Mesendoderm (in vitro differentiated cells): ENCODE measurements around the gene FHAD1.
"Not testable (repeated sequence)": the region's sequence is repeated elsewhere in the genome, so short reads cannot be mapped to it uniquely, and the experiment has no call there.

ENCODE experiments used
- DNase-seq: peaks from one replicate; pipeline ENCODE4 v3.0.0; 2013
- H2AK5ac ChIP-seq: 2 replicates; pipeline ENCODE4 v1.6.1; 2013; ENCODE audit warnings: low read length, inconsistent platforms
- H2BK120ac ChIP-seq: 2 replicates; pipeline ENCODE4 v1.6.1; 2013; ENCODE audit warnings: low read depth, mild to moderate bottlenecking, low read length, moderate library complexity, mixed read lengths
- H2BK15ac ChIP-seq: replicated peaks from 2 replicates; pipeline ENCODE4 v1.6.1; 2013; ENCODE audit warnings: low read depth, mild to moderate bottlenecking, moderate library complexity
- H2BK5ac ChIP-seq: 2 replicates; pipeline ENCODE4 v1.6.1; 2013; ENCODE audit warnings: low read length, inconsistent platforms
- H3K18ac ChIP-seq: 2 replicates; pipeline ENCODE4 v1.6.1; 2013; ENCODE audit warnings: mild to moderate bottlenecking, low read length, mixed read lengths
- H3K23ac ChIP-seq: one replicate; pipeline ENCODE4 v1.6.1; 2013; ENCODE audit warnings: low read length
- H3K27ac ChIP-seq: 2 replicates; pipeline ENCODE4 v1.5.1; 2013; ENCODE audit warnings: low read depth, mild to moderate bottlenecking, inconsistent platforms, low read length, moderate library complexity
- H3K27me3 ChIP-seq: 2 replicates; pipeline ENCODE4 v1.6.1; 2013; ENCODE audit warnings: low read length, control low read depth, mild to moderate bottlenecking, inconsistent platforms; ENCODE audit not compliant: insufficient read depth, poor library complexity
- H3K36me3 ChIP-seq: 2 replicates; pipeline ENCODE4 v1.6.1; 2013; ENCODE audit warnings: low read length, inconsistent platforms; ENCODE audit not compliant: control insufficient read depth, insufficient read depth
- H3K4ac ChIP-seq: one replicate; pipeline ENCODE4 v1.6.1; 2013; ENCODE audit warnings: low read depth, mild to moderate bottlenecking, low read length, moderate library complexity
- H3K4me1 ChIP-seq: 2 replicates; pipeline ENCODE4 v1.6.1; 2013; ENCODE audit warnings: low read depth, low read length, inconsistent platforms; ENCODE audit not compliant: control insufficient read depth
- H3K4me2 ChIP-seq: 2 replicates; pipeline ENCODE4 v1.6.1; 2013; ENCODE audit warnings: low read length
- H3K4me3 ChIP-seq: 2 replicates; pipeline ENCODE4 v1.5.1; 2013; ENCODE audit warnings: mild to moderate bottlenecking, low read length
- H3K56ac ChIP-seq: one replicate; pipeline ENCODE4 v1.6.1; 2013; ENCODE audit warnings: low read length
- H3K79me1 ChIP-seq: 2 replicates; pipeline ENCODE4 v1.6.1; 2013; ENCODE audit warnings: low read length, inconsistent platforms
- H3K79me2 ChIP-seq: 2 replicates; pipeline ENCODE4 v1.6.1; 2013; ENCODE audit warnings: mild to moderate bottlenecking, low read length; ENCODE audit not compliant: control insufficient read depth, insufficient read depth
- H3K9ac ChIP-seq: 2 replicates; pipeline ENCODE4 v1.6.1; 2013; ENCODE audit warnings: low read length, inconsistent platforms
- H4K5ac ChIP-seq: one replicate; pipeline ENCODE4 v1.6.1; 2013; ENCODE audit warnings: low read length
- H4K8ac ChIP-seq: one replicate; pipeline ENCODE4 v1.6.1; 2013; ENCODE audit warnings: low read depth, mild to moderate bottlenecking, control low read depth, low read length, moderate library complexity
- WGBS: extraction: QIAGEN DNeasy Blood & Tissue Kit; methylation state at CpG from one replicate; pipeline ENCODE4 v1.1.7; 2013; ENCODE audit warnings: low lambda C conversion rate, missing lambda C conversion rate; ENCODE audit not compliant: insufficient coverage; ENCODE audit errors: extremely low coverage; 5-methylcytosine and 5-hydroxymethylcytosine counted together

The FHAD1 gene

GRCh38 chr1:15306352-15306751, 59.3 kb downstream of the FHAD1 start:
- H2BK5ac ChIP-seq, DNase-seq, H3K4me3 ChIP-seq, H3K9ac ChIP-seq, H2BK120ac ChIP-seq, H2AK5ac ChIP-seq, H2BK15ac ChIP-seq, H3K56ac ChIP-seq, H3K4me1 ChIP-seq, H3K27ac ChIP-seq, H3K79me1 ChIP-seq, H4K5ac ChIP-seq, H3K79me2 ChIP-seq, H3K18ac ChIP-seq, H3K27me3 ChIP-seq, H3K23ac ChIP-seq, H3K4ac ChIP-seq, H4K8ac ChIP-seq, H3K36me3 ChIP-seq, H3K4me2 ChIP-seq: not testable (repeated sequence)
- no CpG with 5 or more reads among the region's 1 CpG for WGBS

DNA sequence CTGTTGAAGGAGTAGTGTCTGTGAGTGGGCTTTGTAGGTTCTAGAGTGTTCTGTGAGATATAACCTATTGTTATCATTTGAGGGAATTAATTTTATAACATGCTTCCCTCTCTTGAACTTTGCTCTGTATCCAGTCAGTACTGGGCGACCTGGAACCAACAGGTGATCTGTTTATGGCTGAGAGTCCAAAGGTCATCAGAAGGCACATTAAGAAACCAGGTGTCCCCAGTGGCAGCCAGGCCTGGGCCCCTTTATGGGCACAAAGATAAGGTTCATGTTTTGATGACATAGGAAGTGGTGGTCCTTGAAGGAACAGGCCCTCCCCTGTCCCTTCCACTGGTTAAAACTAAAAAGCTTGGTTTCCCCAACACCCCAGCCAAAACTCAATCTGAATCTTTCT, 61.1 kb downstream of the FHAD1 start:
- no peak overlapping the region for H3K56ac ChIP-seq
- H3K4ac ChIP-seq: no peak overlapping the region
- DNase-seq: no peak
- H3K4me2 ChIP-seq: no peak overlapping the region
- WGBS: no CpG with 5 or more reads among the region's 1 CpG
- H4K5ac ChIP-seq: no peak overlapping the region
- no peak overlapping the region for H2BK5ac ChIP-seq
- H3K4me3 ChIP-seq: no peak overlapping the region
- H3K79me1 ChIP-seq: no peaks in the 10 kb centered on the region
- no peak overlapping the region for H3K18ac ChIP-seq
- no peak overlapping the region for H3K9ac ChIP-seq
- H3K79me2 ChIP-seq: no peaks in the 10 kb centered on the region
- no peaks in the 10 kb centered on the region for H3K4me1 ChIP-seq
- no peaks in the 10 kb centered on the region for H3K27me3 ChIP-seq
- H3K23ac ChIP-seq: no peak overlapping the region
- no peak overlapping the region for H2AK5ac ChIP-seq
- H3K36me3 ChIP-seq: no peaks in the 10 kb centered on the region
- H4K8ac ChIP-seq: no peak overlapping the region
- no peak overlapping the region for H2BK15ac ChIP-seq
- no peak overlapping the region for H2BK120ac ChIP-seq
- H3K27ac ChIP-seq: no peak overlapping the region

GRCh38 chr1:15308621-15309027, 61.6 kb downstream of the FHAD1 start:
- Histone ChIP-seq H3K79me2 (no peaks in the 10 kb centered on the region), H4K8ac (no peak overlapping the region), H3K79me1 (no peaks in the 10 kb centered on the region), H3K4me1 (no peaks in the 10 kb centered on the region), H2BK15ac (no peak overlapping the region), H3K9ac (no peak overlapping the region), H3K18ac (no peak overlapping the region), H3K4me2 (no peak overlapping the region), H4K5ac (no peak overlapping the region), H3K36me3 (no peaks in the 10 kb centered on the region), H2BK120ac (no peak overlapping the region), H2AK5ac (no peak overlapping the region), H3K56ac (no peak overlapping the region), H3K23ac (no peak overlapping the region), H3K4ac (no peak overlapping the region), H3K4me3 (no peak overlapping the region), H2BK5ac (no peak overlapping the region), H3K27ac (no peak overlapping the region), H3K27me3 (no peaks in the 10 kb centered on the region)
- WGBS: no CpG with 5 or more reads among the region's 6 CpGs
- no peak for DNase-seq

DNA sequence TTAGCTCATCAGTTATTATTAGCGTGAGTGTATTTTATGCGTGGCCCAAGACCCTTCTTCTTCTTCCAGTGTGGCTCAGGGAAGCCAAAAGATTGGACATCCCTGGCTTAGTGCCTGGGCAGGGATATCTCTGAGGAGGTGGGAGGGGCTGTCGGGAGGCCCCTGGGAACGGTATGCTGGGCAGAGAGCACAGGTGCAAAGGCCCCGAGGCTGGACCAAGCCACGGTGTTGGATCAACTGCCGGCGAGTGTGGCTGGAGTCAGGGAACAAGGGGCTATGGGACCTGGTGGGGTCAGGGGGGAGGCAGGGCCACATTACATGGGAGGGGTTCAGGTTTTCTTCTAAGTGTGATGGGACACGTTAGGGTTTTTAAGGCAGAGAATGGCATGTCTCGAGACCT, 62.7 kb downstream of the FHAD1 start:
- no peak overlapping the region for H3K18ac ChIP-seq
- no peak for DNase-seq
- H2AK5ac ChIP-seq: no peak overlapping the region
- H4K8ac ChIP-seq: no peak overlapping the region
- no peak overlapping the region for H3K4ac ChIP-seq
- H3K56ac ChIP-seq: no peak overlapping the region
- H3K79me2 ChIP-seq: no peaks in the 10 kb centered on the region
- H3K23ac ChIP-seq: no peak overlapping the region
- H3K4me2 ChIP-seq: no peak overlapping the region
- H2BK5ac ChIP-seq: no peak overlapping the region
- H3K4me3 ChIP-seq: no peak overlapping the region
- H3K4me1 ChIP-seq: no peaks in the 10 kb centered on the region
- no CpG with 5 or more reads among the region's 10 CpGs for WGBS
- no peaks in the 10 kb centered on the region for H3K27me3 ChIP-seq
- H3K79me1 ChIP-seq: no peaks in the 10 kb centered on the region
- no peak overlapping the region for H4K5ac ChIP-seq
- H2BK15ac ChIP-seq: no peak overlapping the region
- H2BK120ac ChIP-seq: no peak overlapping the region
- H3K9ac ChIP-seq: no peak overlapping the region
- H3K36me3 ChIP-seq: no peaks in the 10 kb centered on the region
- H3K27ac ChIP-seq: no peak overlapping the region

- Histone ChIP-seq H3K79me1 (no peaks in the 10 kb centered on the region), H3K4me2 (no peak overlapping the region), H2AK5ac (no peak overlapping the region), H3K4ac (no peak overlapping the region), H3K36me3 (no peaks in the 10 kb centered on the region), H2BK120ac (no peak overlapping the region), H3K27ac (no peak overlapping the region), H3K4me3 (no peak overlapping the region), H3K56ac (no peak overlapping the region), H3K79me2 (no peaks in the 10 kb centered on the region), H3K23ac (no peak overlapping the region), H2BK15ac (no peak overlapping the region), H4K8ac (no peak overlapping the region), H4K5ac (no peak overlapping the region), H3K18ac (no peak overlapping the region), H3K9ac (no peak overlapping the region), H2BK5ac (no peak overlapping the region), H3K27me3 (no peaks in the 10 kb centered on the region), H3K4me1 (no peaks in the 10 kb centered on the region)
- WGBS: no CpG with 5 or more reads among the region's 7 CpGs
- no peak for DNase-seq
Measured at GRCh38 chr1:15310544-15310943, 63.5 kb downstream of the FHAD1 start.

DNA sequence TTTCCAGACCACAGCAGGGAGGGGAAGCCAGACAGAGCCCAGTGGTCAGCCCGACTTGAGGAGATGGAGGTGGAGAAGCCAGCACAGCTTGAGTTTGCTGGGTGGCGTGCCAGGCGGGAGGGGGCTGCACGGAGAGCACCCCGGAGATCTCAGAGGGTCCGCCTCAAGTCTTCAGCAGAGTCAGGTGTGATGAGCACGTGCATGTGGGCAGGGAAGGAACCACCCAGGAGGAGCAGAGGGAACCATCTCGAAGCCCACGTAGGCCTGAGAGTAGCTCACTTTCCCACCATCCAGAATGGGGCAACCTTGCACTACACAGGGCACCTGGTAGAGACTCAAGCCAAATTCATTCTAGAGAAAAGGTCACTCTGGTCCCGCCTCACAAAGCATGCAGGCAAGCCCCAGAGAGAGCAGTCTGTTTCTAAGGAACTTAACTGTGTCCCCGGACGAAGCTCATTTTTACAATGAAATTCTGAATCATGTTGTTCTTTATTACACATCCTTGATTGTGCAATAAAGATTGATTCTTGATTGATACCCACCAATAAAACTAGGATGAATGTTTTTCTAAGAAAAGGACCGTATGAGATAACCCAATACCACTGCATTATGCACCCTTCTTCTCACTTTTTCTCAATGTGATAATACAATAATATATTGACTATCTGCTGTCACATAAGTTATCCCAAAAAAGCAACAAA, 64.2 kb downstream of the FHAD1 start:
- Histone ChIP-seq H2AK5ac (no peak overlapping the region), H3K4ac (no peak overlapping the region), H4K5ac (no peak overlapping the region), H3K4me2 (no peak overlapping the region), H3K36me3 (no peaks in the 10 kb centered on the region), H3K27ac (no peak overlapping the region), H3K56ac (no peak overlapping the region), H3K23ac (no peak overlapping the region), H2BK15ac (no peak overlapping the region), H3K18ac (no peak overlapping the region), H3K27me3 (no peaks in the 10 kb centered on the region), H3K4me1 (no peaks in the 10 kb centered on the region), H4K8ac (no peak overlapping the region), H3K9ac (no peak overlapping the region), H3K4me3 (no peak overlapping the region), H3K79me1 (no peaks in the 10 kb centered on the region), H2BK120ac (no peak overlapping the region), H3K79me2 (no peaks in the 10 kb centered on the region), H2BK5ac (no peak overlapping the region)
- WGBS: no CpG with 5 or more reads among the region's 13 CpGs
- DNase-seq: no peak
